ENCODE results near the gene NIM1K.

The NIM1K gene

GRCh38 chr5:43309637-43310036, 117.6 kb downstream of the NIM1K start:
- DNase-seq (ENCODE audit: low read depth), result no peak
- TF ChIP-seq CTCF (IDR thresholded peaks at IDR 0.05; ENCODE audit: low read depth, low read length, missing control alignments), result no peak
- peak overlapping the region; percentile 16 for H3K4me3 ChIP-seq (ENCODE audit: low read depth, low read length)

- H3K4me3 ChIP-seq (ENCODE audit: low read depth, low read length), result peak overlapping the region; percentile 83
- no peak for TF ChIP-seq CTCF (IDR thresholded peaks at IDR 0.05; ENCODE audit: low read depth, low read length, missing control alignments)
- DNase-seq (ENCODE audit: low read depth), result no peak
These were observed 120.1 kb downstream of the NIM1K start for GRCh38 chr5:43312076-43312661.

- H3K4me3 ChIP-seq (ENCODE audit: low read depth, low read length), result peak overlapping the region; percentile 83
- peak; percentile 19 for TF ChIP-seq CTCF (IDR thresholded peaks at IDR 0.05; ENCODE audit: low read depth, low read length, missing control alignments)
- no peak for DNase-seq (ENCODE audit: low read depth)
These were observed 120.6 kb downstream of the NIM1K start for GRCh38 chr5:43312699-43313034.

- no peak for TF ChIP-seq CTCF (IDR thresholded peaks at IDR 0.05; ENCODE audit: low read depth, low read length, missing control alignments)
- peak; percentile 99 for DNase-seq (ENCODE audit: low read depth)
- peak within 1 kb of the TSS; percentile 83 for H3K4me3 ChIP-seq (ENCODE audit: low read depth, low read length)
These were observed 121.2 kb downstream of the NIM1K start, which contains the start of gene HMGCS1 for GRCh38 chr5:43313035-43313853. HMGCS1 (minus strand) TSS chr5:43313412; CDS start chr5:43298965, 14,447 bp downstream.

GRCh38 chr5:43313854-43314457, 121.9 kb downstream of the NIM1K start:
- no peak for DNase-seq (ENCODE audit: low read depth)
- TF ChIP-seq CTCF (IDR thresholded peaks at IDR 0.05; ENCODE audit: low read depth, low read length, missing control alignments), result no peak
- peak overlapping the region; percentile 28; the same call in 1 of the 2 replicates for H3K4me3 ChIP-seq (ENCODE audit: low read depth, low read length)

- DNase-seq (ENCODE audit: low read depth), result no peak
- TF ChIP-seq CTCF (IDR thresholded peaks at IDR 0.05; ENCODE audit: low read depth, low read length, missing control alignments), result no peak
- H3K4me3 ChIP-seq (ENCODE audit: low read depth, low read length), result no peak overlapping the region
These were observed 122.7 kb downstream of the NIM1K start for GRCh38 chr5:43314724-43315123.
